ENCODE measurements around the gene IL13.
"Not testable (repeated sequence)": the region's sequence is repeated elsewhere in the genome, so short reads cannot be mapped to it uniquely, and the experiment has no call there.

The IL13 gene

DNA sequence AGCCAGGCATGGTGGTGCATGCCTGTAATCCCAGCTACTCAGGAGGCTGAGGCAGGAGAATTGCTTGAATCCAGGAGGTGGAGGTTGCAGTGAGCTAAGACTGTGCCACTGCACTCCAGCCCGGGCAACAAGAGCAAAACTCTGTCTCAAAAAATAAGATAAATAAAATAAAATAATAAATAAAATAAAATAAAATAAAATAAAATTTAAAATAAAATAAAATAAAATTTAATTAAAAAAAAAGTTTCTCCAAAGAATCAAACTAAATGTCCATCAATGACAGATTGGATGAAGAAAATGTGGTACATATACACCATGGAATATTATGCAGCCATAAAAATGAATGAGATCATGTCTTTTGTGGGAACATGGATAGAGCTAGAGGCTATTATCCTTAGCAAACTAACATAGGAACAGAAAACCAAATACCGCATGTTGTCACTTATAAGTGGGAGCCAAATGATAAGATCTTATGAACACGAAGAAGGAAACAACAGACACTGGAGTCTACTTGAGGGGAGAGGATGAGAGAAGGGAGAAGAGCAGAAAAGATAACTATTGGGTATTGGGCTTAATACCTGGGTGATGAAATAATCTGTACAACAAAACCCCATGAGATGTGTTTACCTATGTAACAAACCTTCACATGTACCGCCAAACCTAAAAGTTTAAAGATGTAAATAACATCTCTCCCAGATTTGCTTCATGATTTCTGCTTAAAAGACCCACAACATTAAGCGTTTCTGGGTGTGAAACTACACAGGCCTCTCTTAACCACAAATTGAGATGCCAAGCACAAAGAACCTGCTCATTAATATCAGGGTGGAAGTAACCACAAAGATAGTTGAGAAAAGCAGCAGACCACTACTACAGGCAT lies 34.0 kb downstream of the IL13 start:
- not testable (repeated sequence) for DNase-seq

DNA sequence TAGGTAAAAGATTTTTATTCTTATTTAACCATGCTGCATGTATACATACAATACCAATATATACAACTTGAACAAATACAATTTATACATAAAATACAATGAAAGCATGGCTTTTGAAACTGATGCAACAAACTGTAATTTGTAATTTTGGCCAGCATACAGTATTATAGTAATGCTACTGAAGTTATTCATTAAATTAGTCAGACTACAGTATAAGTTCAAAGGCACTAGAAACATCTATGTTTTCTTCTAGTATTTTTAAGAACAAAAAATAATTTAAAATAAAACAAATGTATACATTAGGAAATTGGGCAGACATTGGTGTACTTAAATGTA lies 34.6 kb downstream of the IL13 start:
- DNase-seq: no peak

DNA sequence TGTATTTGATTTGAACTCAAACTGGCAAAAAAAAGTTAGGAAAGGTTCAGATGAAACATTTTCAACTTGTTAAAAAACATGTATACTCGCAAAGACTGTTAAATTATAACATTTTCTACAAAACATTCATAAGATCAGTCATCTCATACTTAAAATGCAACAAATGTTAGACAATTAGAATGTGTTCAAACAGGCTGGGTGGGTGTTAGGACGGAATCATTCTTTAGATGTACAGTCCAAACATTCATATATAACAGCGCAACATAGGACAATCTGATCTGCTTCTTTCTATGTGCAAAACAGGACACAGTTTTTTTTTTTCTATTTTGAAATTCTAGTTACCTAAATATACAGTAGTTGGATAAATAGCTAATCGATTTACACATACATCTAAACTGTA lies 38.0 kb downstream of the IL13 start:
- no peak for DNase-seq

DNA sequence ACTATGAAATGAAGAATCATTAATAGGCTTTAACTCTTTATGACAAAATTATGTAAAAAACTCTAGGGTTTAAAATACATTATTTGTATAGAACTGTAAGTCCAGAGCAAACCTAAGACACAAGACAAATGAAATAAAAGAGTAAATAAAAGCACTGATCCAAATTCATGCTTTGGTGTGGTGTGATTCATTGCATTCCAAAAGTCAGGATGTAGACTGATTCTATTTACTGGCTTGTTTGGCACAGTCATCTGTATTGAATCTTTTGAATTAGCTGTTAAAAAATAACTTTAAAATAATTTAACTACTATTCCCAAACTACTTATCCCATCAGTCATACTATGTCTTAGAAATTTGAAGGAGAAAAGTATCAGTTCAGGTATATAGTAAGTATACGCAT lies 46.9 kb downstream of the IL13 start:
- DNase-seq: peak; percentile 43

DNA sequence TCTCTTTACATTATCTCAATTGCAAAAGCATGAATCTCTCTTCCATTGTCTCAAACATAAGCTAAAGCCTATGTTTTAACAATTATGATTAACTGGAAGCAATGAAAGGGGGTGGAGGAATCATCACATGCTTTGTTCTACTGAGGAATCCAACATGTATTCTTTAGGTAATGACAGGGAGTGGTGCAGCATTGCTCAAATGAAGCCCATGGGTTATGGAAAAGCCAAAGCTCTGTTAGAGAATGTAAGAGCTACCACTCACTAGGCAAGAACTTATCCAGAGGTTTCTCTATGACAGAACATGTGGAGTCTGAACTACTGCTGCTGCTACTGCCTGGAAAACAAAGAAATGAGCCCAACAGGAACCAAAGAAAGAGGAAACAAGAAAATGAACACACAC lies 50.7 kb downstream of the IL13 start:
- no peak for DNase-seq
